D341Med (cell line): ENCODE data around the gene SNAPC3.

ENCODE experiments used
- DNase-seq: peaks from one replicate; pipeline ENCODE4 v3.0.0; 2012; ENCODE audit warnings: low spot score

SNAPC3 gene

GRCh38 chr9:15492485-15493150 lies 69.9 kb downstream of the SNAPC3 start:
- DNase-seq, result no peak

DNA sequence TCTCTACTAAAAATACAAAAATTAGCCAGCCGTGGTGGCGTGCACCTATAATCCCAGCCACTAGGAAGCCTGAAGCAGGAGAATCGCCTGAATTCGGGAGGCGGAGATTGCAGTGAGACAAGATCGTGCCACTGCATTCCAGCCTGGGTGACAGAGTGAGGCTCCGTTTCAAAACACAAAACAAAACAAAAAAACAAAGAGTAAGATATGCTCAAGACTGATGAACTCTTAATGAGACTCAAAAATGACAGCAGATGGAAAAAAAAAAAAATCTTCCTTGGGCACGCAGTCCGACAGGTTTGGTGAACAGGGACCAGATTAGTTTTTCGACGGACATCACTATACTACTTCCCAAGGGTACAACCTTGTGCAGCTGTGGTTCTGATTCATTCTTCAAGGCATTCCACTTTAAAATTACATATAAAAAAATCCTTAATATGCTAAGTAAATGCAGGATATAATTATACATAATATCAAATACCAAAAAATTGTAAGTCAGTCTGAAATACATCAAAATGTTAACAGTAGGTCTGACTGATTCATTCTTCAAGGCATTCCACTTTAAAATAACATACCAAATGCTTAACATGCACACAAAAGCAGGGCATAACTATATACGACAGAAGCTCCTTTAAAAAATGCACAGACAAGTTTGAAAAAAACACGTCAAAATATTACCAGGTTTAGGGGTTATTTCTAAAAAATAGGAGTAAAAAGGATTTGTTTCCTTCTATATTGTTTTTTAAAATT lies 75.7 kb downstream of the SNAPC3 start:
- no peak for DNase-seq

- DNase-seq, result no peak
Observed at GRCh38 chr9:15499139-15499538, 76.5 kb downstream of the SNAPC3 start.

DNA sequence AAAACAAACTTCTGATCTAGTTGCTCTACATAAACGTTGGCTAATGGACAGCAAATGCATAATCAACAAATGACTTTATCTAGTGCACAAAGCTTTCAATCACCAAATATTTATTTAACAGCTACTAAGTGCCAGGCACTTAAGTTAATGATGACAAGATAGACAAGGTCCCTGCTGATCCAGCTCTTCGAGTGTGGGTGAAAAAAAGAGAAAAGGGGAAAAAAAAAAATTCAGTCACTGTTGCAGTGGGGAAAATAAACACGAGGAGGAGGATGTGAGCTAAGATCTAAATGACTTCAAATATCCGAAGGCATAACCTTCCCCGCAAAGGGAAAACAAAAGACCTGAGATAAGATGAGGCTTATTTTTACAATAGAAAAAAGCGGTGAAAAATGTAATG lies 78.5 kb downstream of the SNAPC3 start:
- DNase-seq, result no peak

DNA sequence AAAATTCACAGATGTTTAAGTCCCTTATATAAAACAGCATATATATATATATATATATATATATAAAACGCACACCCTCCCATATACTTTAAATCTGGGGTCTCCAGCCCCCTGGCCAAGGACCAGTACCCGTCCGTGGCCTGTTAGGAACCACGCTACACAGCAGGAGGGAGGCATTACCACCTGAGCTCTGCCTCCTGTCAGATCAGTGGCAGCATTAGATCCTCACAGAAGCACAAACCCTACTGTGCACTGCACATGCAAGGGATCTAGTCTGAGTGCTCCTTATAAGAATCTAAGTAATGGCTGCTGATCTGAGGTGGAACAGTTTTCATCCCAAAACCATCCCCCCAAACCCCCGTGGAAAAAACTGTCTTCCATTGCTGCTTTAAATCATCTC lies 79.1 kb downstream of the SNAPC3 start:
- no peak for DNase-seq

DNA sequence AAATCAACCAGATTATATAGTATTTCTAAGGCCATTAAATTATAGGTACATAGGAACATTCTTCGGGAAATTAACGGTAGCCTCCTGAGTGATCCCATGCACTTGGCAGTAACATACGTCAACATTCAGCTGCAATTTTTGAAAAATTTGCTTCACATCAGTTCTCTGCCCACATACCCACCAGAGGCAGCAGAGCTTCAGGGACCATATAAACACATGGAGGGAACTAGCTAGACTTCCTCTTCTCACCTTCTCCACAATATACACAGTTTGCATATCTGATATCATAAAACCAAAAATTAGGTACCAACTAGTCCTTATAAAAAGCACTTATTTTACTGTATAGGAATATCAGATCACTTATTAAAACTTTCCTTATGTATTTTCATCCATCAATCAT lies 83.2 kb downstream of the SNAPC3 start:
- DNase-seq, result no peak

- DNase-seq, result peak; percentile 71
Observed at GRCh38 chr9:15509931-15510788, 87.5 kb downstream of the SNAPC3 start.

DNA sequence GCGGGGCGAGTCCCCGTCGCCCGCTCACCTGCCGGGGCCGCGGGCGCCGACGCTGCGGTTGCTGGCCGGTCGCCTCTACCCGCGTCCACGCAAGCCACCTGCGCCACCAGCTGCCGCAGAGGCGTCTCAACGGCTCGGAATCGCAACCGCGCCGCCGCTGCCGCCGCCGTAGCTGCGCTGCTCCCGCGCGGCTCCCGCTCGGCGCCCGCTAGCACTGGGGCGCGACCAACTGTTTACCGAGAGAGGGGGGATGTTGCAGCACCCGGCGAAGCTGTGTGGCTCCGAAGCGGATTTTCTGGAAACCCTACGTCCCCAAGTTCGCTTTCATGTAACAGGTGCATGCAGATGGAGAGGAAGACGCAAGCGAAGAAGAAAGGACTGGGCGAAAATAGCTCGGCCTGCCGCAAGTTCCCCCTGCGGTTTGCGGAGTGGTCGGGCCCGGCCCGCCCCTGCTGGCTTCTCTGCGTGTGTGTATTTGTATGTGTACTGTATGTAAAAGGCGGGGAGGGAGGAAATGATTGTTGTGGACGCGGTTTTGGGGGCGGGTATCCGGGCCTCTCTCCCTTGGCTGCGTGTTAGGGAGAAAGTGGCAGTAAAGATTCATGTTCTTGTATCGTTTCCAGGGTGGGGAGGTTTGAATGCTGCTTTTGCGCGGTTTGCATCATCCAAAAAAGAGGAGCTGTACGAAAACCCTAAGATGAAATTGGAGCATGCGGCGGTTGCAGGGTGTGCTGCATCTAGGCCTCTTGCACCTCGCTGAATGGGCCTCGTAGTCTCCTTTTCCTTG lies 88.3 kb downstream of the SNAPC3 start, which contains the start of gene PSIP1:
TSS of gene PSIP1 (minus strand) at position 182 of the 787 bp plus-strand sequence. CDS start 782 bp downstream, outside the sequence.
- DNase-seq, result peak; percentile 91
